Measurements from ENCODE around the gene PROX1. TPM values are rescaled to one million over a fixed set of nuclear protein-coding genes. Genes with fewer than 3 reads are reported as not detected.

The PROX1 gene
- total RNA-seq, 2 experiments from 2014 or later: 0.03 TPM; not detected in 1

- POLR2A ChIA-PET: no interaction called here
- Histone ChIP-seq H3K9me3 (ENCODE audit: control insufficient read depth in 1 of 2, insufficient read depth in 1 of 2, low read length in 2 of 2) (no peaks in the 10 kb centered on the region), H3K27me3 (ENCODE audit: control insufficient read depth in 1 of 2, insufficient read depth in 2 of 2, low read length in 2 of 2) (no peaks in the 10 kb centered on the region), H3K36me3 (ENCODE audit: insufficient read depth, low read length) (no peaks in the 10 kb centered on the region), H3K4me1 (ENCODE audit: insufficient read depth, low read length) (no peaks in the 10 kb centered on the region), H3K4me3 (ENCODE audit: low read length) (no peak overlapping the region), H3K27ac (ENCODE audit: low read depth in 1 of 2, low read length in 2 of 2) (no peak overlapping the region)
- no peaks in the 10 kb centered on the region for H3K9me3 Mint-ChIP-seq
- no peaks in the 10 kb centered on the region for H3K36me3 Mint-ChIP-seq (ENCODE audit: low read depth)
- intact Hi-C loops (cut with DNase I, micrococcal nuclease): no loop called here
- no peak overlapping the region for H3K4me3 Mint-ChIP-seq
- no peak for DNase-seq
- H3K27ac Mint-ChIP-seq: no peak overlapping the region
- no peaks in the 10 kb centered on the region for H3K4me1 Mint-ChIP-seq (ENCODE audit: low read depth)
- no peak for TF ChIP-seq CTCF (IDR thresholded peaks at IDR 0.05)
- CTCF ChIA-PET: no interaction called here
- H3K27me3 Mint-ChIP-seq: peaks cover 14% of the 10 kb centered on the region
- no peak for ATAC-seq (ENCODE audit: poor library complexity)
These were observed 88.4 kb downstream of the PROX1 start for GRCh38 chr1:214075999-214076707.

- Mint-ChIP-seq H3K27ac (no peak overlapping the region), H3K4me1 (ENCODE audit: low read depth) (no peaks in the 10 kb centered on the region), H3K27me3 (peaks cover 14% of the 10 kb centered on the region), H3K9me3 (no peaks in the 10 kb centered on the region), H3K4me3 (no peak overlapping the region), H3K36me3 (ENCODE audit: low read depth) (no peaks in the 10 kb centered on the region)
- H3K4me1 ChIP-seq (ENCODE audit: insufficient read depth, low read length): no peaks in the 10 kb centered on the region
- DNase-seq (no peak), ATAC-seq (ENCODE audit: poor library complexity) (no peak)
- no peaks in the 10 kb centered on the region for H3K27me3 ChIP-seq (ENCODE audit: control insufficient read depth in 1 of 2, insufficient read depth in 2 of 2, low read length in 2 of 2)
- intact Hi-C loops (cut with DNase I, micrococcal nuclease): no loop called here
- H3K27ac ChIP-seq (ENCODE audit: low read depth in 1 of 2, low read length in 2 of 2): no peak overlapping the region
- H3K9me3 ChIP-seq (ENCODE audit: control insufficient read depth in 1 of 2, insufficient read depth in 1 of 2, low read length in 2 of 2): no peaks in the 10 kb centered on the region
- no peak overlapping the region for H3K4me3 ChIP-seq (ENCODE audit: low read length)
- no peaks in the 10 kb centered on the region for H3K36me3 ChIP-seq (ENCODE audit: insufficient read depth, low read length)
- ChIA-PET CTCF (no interaction called here), POLR2A (no interaction called here)
- TF ChIP-seq CTCF (IDR thresholded peaks at IDR 0.05): no peak
These were observed 88.9 kb downstream of the PROX1 start for GRCh38 chr1:214076708-214077065.

GRCh38 chr1:214078950-214079349 is 91.2 kb downstream of the PROX1 start:
- intact Hi-C loops (cut with DNase I, micrococcal nuclease): no loop called here
- H3K4me1 ChIP-seq (ENCODE audit: insufficient read depth, low read length): no peaks in the 10 kb centered on the region
- H3K9me3 Mint-ChIP-seq: no peaks in the 10 kb centered on the region
- H3K27me3 Mint-ChIP-seq: peaks cover 9% of the 10 kb centered on the region
- H3K36me3 ChIP-seq (ENCODE audit: insufficient read depth, low read length): no peaks in the 10 kb centered on the region
- ChIA-PET POLR2A (no interaction called here), CTCF (no interaction called here)
- no peak for TF ChIP-seq CTCF (IDR thresholded peaks at IDR 0.05)
- H3K27ac Mint-ChIP-seq: no peak overlapping the region
- H3K9me3 ChIP-seq (ENCODE audit: control insufficient read depth in 1 of 2, insufficient read depth in 1 of 2, low read length in 2 of 2): no peaks in the 10 kb centered on the region
- ATAC-seq (ENCODE audit: poor library complexity): no peak
- no peak for DNase-seq
- H3K27me3 ChIP-seq (ENCODE audit: control insufficient read depth in 1 of 2, insufficient read depth in 2 of 2, low read length in 2 of 2): no peaks in the 10 kb centered on the region
- no peaks in the 10 kb centered on the region for H3K36me3 Mint-ChIP-seq (ENCODE audit: low read depth)
- no peak overlapping the region for H3K4me3 Mint-ChIP-seq
- H3K4me3 ChIP-seq (ENCODE audit: low read length): no peak overlapping the region
- no peaks in the 10 kb centered on the region for H3K4me1 Mint-ChIP-seq (ENCODE audit: low read depth)
- H3K27ac ChIP-seq (ENCODE audit: low read depth in 1 of 2, low read length in 2 of 2): no peak overlapping the region
